GM19240 (cell line): Measurements from ENCODE around the gene EVX1.

ENCODE experiments used
- DNase-seq: peaks from one replicate; pipeline ENCODE4 v3.0.0; 2011; ENCODE audit warnings: low spot score; ENCODE audit not compliant: insufficient read length

EVX1 gene

DNA sequence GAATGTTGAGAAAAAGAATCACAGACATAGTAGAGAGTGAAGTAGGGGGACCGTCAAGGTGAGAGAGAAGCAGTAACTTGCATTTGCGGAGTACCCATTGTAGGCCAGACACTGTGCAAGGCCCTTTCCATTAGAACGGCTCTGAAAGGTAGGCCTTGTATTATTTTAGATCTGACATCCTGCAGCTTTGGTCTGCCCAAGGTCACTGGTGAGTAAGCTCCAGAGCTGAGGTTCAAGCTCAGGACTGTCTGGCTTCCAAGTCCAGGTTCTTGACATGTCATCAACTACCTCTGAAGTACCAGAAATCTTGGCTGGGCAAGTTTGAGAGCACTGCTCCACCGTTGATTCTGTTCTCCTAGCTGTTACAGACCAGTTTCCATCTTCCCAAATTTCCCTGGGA is 13.2 kb upstream of the EVX1 start:
- DNase-seq: no peak

- DNase-seq: no peak
Measured at GRCh38 chr7:27235387-27236311, 7.0 kb upstream of the EVX1 start.

DNA sequence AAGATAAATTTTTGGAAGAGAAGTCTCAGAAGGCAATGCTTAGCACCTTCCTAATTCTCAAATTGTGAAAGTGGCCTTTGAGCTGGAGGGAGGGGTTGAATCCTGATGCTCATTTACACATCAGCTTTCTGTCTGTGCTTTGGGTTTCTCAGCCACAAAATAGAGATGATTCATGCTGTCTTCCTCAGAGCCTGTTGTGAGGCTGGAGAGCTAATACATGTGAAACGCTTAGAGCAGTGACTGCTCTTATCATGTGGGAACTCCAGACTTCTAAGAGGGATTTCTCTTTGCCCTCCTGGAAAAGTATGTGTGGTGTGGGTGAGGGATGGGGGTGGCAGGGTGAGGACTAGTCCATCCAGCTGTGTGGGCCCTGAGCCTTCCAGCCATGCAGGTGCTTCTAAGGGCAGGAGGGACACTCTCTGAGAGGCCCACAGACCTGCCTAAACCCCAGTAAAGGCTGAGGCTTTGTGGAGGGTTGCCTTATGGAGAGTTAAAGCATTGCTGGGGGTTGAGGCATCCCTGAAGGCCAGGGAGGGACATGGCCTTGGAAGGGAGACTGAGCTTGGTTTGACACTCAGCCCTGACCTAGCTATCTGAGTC is 4.8 kb upstream of the EVX1 start:
- DNase-seq: no peak

- DNase-seq: no peak
Measured at GRCh38 chr7:27238979-27239386, 3.6 kb upstream of the EVX1 start.

DNA sequence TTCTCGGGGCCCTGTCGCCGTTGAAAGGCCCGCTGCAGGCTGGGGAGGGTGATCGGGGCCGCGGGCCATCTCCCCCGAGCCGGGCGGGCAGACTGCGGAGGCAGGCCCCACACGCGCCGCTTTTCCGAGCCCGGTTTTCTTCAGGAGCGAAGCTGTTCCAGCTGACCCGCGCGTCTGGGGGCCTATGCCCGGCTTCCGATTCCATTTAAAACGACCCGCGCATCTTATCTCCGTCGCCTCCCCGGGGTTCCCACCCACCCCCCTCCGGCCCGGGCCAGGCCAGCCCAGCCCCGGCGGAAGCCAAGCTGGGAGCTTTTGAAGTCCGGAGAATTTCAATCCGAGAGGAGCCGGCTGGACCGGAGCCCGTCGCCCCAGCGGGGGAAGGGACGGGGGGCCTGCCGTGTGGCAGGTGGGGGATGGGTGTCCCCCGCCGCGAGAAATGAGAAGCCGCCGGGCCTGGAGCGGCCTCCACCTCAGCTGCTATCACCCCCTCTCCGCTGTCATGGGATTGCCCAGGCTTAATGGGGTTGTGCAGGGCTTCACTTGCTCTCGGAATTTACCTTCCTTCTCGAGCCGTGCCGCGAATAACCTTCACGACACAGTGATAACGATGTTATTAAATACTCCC is 3.1 kb upstream of the EVX1 start:
- no peak for DNase-seq

GRCh38 chr7:27240015-27240731 is 2.4 kb upstream of the EVX1 start:
- no peak for DNase-seq

DNA sequence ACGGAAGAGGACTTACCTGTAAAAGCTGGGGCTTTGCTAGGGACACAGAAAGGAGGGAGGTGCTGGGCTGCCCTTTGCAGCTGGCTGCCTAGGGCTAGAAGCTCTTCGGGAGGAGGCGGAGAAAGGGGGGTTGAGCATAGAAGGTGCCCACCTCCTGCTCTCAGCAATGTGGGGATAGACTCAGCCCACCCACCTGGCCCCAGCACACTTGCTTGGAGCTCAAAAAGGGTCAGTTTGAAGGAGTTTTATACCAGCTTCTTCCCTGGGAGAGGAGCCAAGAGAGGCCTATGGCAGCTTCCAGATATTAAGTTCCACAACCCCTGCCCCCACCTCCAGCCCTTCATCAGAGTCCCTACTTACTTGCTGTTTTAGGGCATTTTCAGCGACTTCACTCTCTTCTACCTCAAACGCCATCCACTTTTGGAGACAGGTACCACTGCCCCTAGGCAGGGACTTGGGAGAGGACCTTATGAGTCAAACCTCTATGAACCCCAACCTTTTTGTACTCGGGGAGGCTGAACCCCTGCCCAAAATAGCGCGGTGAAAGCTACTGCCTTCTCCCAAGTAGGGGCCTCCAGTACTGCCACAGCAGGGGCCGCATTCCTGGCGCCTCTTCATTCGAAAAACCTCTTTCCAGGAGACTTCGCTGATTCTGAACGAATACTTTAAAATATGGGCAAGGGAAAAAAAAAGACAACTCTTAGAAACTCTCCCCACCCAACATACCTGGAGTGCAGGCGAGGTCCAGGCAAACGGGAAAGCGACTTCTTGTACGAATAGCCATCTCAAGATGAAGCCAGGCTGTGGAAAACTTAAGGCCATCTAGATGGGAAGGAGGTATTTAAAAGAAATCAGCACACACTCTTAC is 1.2 kb upstream of the EVX1 start:
- no peak for DNase-seq

DNA sequence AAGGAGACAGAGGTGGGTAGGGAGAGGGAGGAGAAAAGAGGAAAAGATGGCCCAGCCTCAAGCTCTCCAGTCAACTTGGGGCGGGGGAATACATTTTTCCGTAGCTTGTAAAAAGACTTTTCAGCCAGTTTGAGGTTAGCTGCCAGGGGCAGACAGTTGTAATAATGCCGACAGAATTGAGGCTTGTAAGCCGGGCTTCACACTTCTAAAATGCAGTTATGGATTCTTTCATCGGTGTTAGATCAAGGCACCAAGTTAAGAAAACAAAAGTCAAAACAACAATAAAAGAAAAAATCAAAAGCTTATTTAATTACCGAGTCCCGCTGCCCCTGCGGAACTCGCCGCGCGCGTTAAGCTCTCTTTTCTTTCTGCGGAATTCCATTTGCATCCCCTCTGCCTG is 448 bp upstream of the EVX1 start:
- DNase-seq: no peak

DNA sequence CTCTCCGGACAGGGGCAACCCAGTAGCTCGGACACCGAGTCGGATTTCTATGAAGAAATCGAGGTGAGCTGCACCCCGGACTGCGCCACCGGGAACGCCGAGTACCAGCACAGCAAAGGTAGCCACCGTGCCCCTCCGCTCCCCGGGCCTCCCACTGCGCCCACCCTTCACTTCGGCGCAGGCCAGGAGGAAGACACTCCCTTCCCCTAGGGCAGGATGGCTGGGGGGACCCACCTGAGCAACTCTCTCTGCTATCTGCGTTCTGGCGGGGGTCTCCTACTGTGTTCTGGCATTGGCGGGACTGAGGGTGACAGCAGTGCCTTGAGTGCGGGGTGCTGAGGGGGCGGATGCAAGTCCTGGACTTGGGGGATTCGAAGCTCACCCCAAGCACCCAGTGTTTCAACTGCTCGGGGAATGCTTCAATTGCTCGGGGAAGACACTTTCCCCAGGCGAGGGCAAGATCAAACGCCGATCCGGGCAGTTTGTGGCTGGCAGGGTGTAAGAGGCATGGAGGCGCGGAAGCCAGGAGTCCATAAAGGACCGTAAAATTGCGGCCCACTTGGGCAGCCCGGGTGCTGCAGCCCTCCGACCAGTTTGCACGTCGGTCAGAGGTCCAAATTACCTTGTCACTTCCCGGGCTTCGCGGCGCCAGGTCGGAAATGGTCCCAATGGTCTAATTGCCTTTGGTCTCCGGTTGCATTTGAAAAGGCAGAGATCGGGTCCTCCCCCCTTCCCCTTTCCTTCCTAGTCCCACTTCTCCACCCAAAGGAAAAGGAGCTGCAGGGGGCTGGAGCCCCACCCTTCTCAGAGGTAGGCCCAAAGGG is 950 bp downstream of the EVX1 start:
- no peak for DNase-seq

DNA sequence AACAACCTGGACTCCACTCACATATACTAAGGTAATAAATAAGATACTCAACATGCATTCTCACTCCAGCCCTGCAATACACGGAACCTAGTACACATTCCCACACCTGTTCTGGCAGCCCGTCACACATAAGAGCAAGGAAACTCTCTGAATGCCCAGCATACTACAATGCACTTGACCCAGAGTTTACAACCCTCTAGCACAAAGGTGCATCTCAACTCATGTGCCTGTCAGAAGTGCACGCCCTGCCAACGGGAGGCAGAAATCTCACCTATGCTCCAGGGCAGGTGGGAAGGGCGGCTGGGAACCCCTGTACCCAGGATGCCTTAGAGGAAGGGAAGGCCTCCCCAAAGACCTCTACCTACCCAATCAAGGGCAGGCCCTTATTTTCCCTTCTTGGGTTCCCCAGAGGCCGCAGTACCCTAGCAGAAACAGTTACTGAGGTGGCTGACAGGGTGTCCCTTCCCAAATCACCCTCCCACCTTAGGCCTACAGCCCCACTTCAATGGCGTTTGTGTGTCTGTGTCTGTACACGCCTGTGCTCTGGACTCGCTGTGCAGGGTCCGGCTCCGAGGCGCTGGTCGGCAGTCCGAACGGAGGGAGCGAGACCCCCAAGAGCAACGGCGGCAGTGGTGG is 2.0 kb downstream of the EVX1 start:
- DNase-seq: no peak

DNA sequence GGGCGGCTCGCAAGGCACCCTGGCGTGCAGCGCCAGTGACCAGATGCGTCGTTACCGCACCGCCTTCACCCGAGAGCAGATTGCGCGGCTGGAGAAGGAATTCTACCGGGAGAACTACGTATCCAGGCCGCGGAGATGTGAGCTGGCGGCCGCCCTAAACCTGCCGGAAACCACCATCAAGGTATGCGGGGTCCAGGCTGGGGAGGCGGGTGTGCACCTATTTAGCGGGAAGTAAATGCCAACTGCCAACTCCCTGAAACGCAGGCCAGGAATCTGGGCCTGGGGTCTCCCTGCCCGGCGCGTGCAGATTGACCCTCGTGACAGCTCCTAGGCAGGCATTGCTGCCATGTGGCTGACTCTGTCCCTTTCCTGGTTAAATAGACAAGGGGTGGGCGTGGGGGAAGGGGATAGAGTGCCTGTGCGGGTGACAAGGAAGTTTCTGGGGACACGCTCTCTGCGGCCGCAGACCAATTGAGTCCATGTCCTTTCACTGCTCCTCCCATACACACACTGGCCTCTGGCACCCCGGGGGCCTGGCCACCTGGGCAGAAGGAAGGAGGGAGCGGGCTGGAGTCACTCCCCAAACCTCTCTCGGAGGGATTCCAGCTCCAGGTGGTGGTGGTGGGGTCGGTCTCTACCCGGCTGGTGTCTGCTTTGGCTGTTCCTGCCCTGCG is 2.7 kb downstream of the EVX1 start:
- no peak for DNase-seq

DNA sequence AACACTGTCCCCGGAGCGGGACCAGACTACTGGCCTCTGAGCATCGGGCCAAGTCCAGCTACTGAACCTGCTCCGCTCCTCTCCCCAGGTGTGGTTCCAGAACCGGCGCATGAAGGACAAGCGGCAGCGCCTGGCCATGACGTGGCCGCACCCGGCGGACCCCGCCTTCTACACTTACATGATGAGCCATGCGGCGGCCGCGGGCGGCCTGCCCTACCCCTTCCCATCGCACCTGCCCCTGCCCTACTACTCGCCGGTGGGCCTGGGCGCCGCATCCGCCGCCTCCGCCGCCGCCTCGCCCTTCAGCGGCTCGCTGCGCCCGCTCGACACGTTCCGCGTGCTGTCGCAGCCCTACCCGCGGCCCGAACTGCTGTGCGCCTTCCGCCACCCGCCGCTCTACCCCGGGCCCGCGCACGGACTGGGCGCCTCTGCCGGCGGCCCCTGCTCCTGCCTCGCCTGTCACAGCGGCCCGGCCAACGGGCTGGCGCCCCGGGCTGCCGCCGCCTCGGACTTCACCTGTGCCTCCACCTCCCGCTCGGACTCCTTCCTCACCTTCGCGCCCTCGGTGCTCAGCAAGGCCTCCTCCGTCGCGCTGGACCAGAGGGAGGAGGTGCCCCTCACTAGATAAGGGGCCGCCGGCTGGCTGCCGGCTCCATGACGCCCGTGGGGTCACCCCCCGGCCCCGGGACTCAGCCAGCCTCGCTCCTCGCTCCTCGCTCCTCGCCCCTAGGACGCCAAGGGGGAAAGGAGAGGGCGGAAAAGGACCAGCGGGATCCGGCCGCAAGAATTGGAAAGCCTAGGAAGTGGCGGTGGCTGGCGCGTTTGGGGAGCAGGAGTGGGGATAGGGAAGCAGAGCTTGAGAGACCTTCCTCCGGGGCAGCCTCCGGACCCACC is 3.4 kb downstream of the EVX1 start:
- DNase-seq: no peak

- DNase-seq: no peak
Measured at GRCh38 chr7:27247000-27247399, 4.4 kb downstream of the EVX1 start.

DNA sequence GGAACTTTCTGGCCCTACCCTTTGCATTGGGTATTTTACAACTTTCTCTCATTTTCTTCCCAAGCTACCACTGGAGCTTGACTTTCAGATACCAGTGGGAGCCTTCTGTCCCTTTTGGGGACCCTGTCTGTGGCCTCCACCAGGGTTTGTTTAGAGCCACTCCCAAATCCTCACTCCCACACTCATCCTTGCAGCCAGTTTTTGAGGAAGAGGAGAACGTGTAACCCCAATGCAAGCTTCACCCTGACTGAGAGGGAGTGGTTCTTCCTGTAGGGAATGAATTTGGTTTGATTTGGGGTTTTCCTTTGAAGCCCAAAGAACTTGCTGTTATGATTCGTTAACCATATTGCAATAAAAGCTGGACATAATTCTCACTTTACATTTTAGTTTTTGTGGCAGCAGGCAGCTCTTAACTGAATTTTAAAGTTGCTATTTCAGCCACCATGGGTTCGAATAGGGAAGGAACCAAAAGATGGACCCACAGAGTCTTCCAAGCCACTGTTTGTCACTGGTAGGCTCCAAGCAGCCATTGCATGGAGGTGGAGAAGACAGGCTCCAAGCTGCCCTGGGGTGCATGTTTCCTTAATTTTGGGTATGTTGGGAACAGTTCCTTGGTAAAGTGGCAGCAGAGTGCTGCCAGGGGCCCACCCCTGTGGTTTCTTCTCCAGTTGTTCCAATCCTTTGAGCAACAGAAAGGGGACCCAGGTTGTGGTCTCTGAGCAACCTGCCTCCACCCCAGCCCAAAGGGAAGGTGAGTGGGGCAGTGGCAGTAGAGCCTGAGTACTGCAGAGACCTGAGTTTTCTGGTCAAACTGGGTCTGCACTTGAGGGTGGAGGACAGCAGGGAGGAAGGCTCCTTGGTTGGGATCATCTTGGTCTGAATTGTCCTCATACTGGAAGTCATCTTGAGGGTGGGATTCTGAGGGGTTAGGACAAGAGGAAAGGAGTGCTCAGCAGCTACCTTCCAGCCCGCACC is 5.1 kb downstream of the EVX1 start:
- no peak for DNase-seq

DNA sequence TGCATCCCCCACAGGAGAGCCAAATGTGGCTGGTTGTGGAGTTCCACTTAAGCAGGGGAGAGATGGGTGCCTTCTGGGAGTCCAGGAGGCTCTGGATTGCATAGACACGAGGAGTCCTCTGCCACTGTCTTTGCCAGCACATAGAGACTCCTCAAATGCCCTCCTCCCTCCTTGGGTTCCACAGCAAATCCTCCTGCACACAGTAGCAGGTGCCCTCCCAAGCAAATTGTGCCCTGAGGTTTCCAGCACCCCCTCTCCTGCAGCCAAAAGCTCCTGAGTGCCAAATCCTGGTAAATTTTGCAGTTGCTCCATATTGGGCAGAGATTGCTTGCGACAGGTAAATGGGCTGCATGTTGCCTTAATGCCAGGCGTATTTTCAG is 5.8 kb downstream of the EVX1 start:
- DNase-seq: no peak

GRCh38 chr7:27248911-27249723 is 6.5 kb downstream of the EVX1 start:
- DNase-seq: no peak
